Liver (tissue), 3 donors: ENCODE results near the gene FFAR1.

ENCODE experiments used
- CTCF ChIP-seq: fragments of 150-350 bp; IDR thresholded peaks from 2 replicates; pipeline ENCODE4 v1.5.1; 2017; ENCODE audit warnings: improper control_type of control experiment, low read depth, low read length; ENCODE audit not compliant: missing input control
- EGR1 ChIP-seq, 2 donors: IDR thresholded peaks; 2 replicates each; pipeline ENCODE4 v1.6.1; 2016 to 2018; ENCODE audit warnings: antibody characterized with exemption in 2 of 2, low read depth in 2 of 2
- GABPA ChIP-seq, 2 donors: IDR thresholded peaks in 1 of 2; conservative IDR thresholded peaks in 1 of 2; 2 replicates each; pipeline ENCODE4 v1.6.1; 2016; ENCODE audit warnings: antibody characterized with exemption in 2 of 2, mild to moderate bottlenecking in 1 of 2, moderate library complexity in 1 of 2
- HNF4A ChIP-seq, 2 donors: conservative IDR thresholded peaks; 2 replicates each; pipeline ENCODE4 v1.6.1; 2016; ENCODE audit warnings: antibody characterized with exemption in 2 of 2, mild to moderate bottlenecking in 2 of 2
- HNF4G ChIP-seq: IDR thresholded peaks from 2 replicates; pipeline ENCODE4 v1.6.1; 2016; ENCODE audit warnings: antibody characterized with exemption
- JUND ChIP-seq, 2 donors: IDR thresholded peaks; 2 replicates each; pipeline ENCODE4 v1.6.1; 2016; ENCODE audit warnings: antibody characterized with exemption in 2 of 2
- MAX ChIP-seq: IDR thresholded peaks from 2 replicates; pipeline ENCODE4 v1.6.1; 2016; ENCODE audit warnings: antibody characterized with exemption
- RAD21 ChIP-seq, 2 donors: IDR thresholded peaks; 2 replicates each; pipeline ENCODE4 v1.6.1; 2016; ENCODE audit warnings: antibody characterized with exemption in 2 of 2, mild to moderate bottlenecking in 2 of 2
- REST ChIP-seq: IDR thresholded peaks from 2 replicates; pipeline ENCODE4 v1.6.1; 2016; ENCODE audit warnings: antibody characterized with exemption, mild to moderate bottlenecking
- SP1 ChIP-seq: IDR thresholded peaks from 2 replicates; pipeline ENCODE4 v1.6.1; 2018; ENCODE audit warnings: antibody characterized with exemption, mild to moderate bottlenecking
- TAF1 ChIP-seq: conservative IDR thresholded peaks from 2 replicates; pipeline ENCODE4 v1.6.1; 2016; ENCODE audit warnings: antibody characterized with exemption, mild to moderate bottlenecking
- YY1 ChIP-seq: IDR thresholded peaks from 2 replicates; pipeline ENCODE4 v1.6.1; 2016; ENCODE audit warnings: antibody characterized with exemption, mild to moderate bottlenecking
- TF ChIP-seq, protein P1 (sequence below): IDR thresholded peaks from 2 replicates; pipeline ENCODE4 v1.6.1; 2016; ENCODE audit warnings: antibody characterized with exemption
- donor health status: healthy.
- donor health status: healthy.

DNA sequence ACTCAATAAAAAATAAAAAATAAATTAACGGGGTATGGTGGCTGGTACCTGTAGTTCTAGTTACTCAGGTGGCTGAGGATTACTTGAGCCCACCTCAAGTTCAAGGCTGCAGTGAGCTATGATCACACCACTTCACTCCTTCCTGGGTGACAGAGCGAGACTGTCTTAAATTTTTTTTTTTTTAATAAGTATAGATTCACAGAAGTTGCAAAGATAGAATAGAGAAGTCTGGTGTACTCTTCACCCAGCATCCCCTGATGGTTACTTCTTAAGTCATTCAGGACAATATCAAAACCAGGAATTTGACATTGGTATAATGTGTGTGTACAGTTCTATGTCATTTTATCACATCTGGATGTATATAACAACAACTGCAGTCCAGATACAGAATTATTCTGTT, 26.4 kb upstream of the FFAR1 start:
- TF ChIP-seq JUND (IDR thresholded peaks at IDR 0.05), result no peak
- TF ChIP-seq CTCF, result no peak
- TF ChIP-seq RAD21 (IDR thresholded peaks at IDR 0.05), result no peak
- TF ChIP-seq GABPA (IDR thresholded peaks at IDR 0.05 in 1 of 2, conservative IDR thresholded peaks at IDR 0.05 in 1 of 2), result no peak
- no peak for TF ChIP-seq SP1
- no peak for TF ChIP-seq REST
- TF ChIP-seq YY1, result no peak
- no peak for TF ChIP-seq MAX
- TF ChIP-seq HNF4G, result no peak
- TF ChIP-seq HNF4A (conservative IDR thresholded peaks at IDR 0.05), result no peak
- no peak for TF ChIP-seq EGR1 (IDR thresholded peaks at IDR 0.05; ENCODE audit: low read depth in 2 of 2)
- TF ChIP-seq TAF1, result no peak
- TF ChIP-seq, protein P1, sequence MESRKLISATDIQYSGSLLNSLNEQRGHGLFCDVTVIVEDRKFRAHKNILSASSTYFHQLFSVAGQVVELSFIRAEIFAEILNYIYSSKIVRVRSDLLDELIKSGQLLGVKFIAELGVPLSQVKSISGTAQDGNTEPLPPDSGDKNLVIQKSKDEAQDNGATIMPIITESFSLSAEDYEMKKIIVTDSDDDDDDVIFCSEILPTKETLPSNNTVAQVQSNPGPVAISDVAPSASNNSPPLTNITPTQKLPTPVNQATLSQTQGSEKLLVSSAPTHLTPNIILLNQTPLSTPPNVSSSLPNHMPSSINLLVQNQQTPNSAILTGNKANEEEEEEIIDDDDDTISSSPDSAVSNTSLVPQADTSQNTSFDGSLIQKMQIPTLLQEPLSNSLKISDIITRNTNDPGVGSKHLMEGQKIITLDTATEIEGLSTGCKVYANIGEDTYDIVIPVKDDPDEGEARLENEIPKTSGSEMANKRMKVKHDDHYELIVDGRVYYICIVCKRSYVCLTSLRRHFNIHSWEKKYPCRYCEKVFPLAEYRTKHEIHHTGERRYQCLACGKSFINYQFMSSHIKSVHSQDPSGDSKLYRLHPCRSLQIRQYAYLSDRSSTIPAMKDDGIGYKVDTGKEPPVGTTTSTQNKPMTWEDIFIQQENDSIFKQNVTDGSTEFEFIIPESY, result no peak
